EL (cell line): Measurements from ENCODE around the gene STX10.
"Not testable (repeated sequence)": the region's sequence is repeated elsewhere in the genome, so short reads cannot be mapped to it uniquely, and the experiment has no call there.

Source experiments
- DNase-seq: peaks from one replicate; pipeline ENCODE4 v3.0.0-alpha.2; 2016

STX10 gene, protein sequence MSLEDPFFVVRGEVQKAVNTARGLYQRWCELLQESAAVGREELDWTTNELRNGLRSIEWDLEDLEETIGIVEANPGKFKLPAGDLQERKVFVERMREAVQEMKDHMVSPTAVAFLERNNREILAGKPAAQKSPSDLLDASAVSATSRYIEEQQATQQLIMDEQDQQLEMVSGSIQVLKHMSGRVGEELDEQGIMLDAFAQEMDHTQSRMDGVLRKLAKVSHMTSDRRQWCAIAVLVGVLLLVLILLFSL

DNA sequence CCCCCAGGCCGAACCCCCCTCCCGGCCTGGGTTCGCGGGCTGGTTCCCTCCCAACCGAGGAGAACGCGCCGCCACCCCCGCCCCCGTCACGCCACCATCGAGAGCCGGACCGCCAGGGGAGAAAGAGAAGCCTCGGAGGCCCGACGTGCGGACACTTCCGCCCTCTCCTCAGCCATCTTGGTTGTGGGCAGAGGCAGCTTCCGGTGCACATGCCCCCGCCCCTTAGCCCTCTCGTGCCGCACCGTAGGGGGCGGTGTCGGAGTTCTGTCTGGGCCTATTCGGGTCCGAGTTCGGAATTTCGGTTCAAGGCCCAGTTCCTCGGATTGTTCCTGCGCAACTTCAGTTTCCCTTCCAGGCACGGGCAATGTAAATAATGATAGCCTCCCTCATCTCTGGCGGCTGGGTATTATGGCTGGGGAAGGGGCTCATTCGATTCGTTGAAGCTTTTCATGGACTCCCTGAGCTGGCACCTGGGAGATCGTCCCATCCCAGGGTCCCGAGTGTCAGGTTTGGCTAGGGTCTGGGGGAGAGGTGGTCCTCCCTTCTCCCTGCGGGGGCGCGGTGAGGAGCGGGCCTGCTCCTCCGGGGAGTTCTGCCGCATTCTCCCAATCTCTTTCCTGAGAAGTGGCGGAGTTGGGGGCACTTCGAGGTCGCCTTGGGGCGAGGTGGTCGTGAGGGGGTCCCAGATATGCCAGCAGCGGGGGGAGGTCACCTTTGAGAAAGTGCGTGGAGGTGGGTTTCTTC is at the start of gene STX10, which contains the start of gene IER2:
TSS of gene STX10 (minus strand) at position 189 of the 744 bp plus-strand sequence. CDS start 202 bp downstream, outside the sequence.
TSS of gene IER2 (plus strand) at position 225 of the 744 bp plus-strand sequence. CDS start 2,776 bp downstream, outside the sequence.
- DNase-seq, result peak; percentile 96

DNA sequence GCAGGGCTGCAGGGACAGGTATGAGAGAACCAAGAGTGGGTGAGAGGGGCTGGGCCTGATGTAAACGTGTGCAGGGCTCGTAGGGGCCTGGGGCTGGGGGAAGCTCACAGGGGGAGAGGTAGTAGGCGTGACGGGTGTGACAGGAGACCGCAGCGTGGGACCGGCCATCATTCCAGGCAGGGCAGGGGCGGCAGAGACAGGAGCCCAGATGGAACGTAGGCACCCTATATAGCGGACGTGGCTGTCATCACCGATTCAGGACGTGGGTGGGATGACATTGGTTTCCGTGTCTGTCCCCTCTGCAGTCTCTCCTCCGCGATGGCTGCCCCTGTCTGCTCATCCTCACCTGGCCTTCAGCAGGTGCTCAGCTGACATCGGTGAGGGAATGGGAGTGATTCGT is 48.5 kb upstream of the STX10 start:
- DNase-seq, result no peak

DNA sequence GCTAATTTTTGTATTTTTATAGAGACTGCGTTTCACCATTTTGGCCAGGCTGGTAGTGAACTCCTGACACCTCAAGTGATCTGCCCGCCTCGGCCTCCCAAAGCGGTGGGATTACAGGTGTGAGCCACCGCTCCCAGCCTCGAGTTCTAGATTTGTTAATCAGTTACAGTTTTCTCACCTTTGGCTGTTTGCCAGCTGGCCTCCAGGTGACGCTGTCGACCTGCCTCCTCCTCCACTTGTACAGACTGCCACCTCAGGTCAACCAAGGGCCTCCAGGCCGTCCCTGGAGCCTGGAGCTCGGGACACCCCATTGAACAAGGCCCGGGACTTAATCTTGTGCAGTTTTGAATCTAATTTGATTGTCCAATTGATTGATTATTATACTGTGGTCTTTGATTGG is 45.5 kb upstream of the STX10 start:
- no peak for DNase-seq

DNA sequence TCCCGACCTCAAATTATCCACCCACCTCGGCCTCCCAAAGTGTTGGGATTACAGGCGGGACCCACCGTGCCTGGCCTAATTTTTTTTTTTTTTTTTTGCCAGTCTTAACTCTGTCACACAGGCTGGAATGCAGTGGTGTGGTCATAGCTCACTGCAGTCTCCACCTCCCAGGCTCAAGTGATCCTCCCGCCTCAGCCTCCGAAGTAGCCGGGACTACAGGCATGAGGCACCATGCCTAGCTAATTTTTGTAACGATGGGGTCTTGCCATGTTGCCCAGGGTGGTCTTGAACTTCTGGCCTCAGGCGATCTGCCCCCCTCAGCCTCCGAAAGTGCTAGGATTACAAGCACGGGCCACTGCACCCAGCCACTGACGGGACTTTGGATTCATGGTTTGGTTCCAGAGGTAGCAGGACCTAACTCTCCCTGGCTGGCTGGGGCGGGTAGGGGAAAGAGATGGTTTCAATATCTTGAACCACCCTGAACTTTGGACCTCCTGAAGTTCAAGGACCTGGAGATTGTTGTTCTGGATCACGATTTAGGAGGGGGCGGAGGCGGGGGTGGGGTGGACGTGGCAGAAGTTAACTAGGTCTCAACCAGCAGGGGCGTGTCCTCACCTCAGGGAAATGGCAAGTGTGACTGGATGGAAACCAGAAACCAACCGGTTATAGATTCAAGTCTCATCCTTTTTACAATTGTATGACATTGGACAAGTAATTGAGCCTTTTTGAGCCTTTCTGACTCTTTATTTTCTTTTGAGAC is 40.8 kb upstream of the STX10 start:
- no peak for DNase-seq

DNA sequence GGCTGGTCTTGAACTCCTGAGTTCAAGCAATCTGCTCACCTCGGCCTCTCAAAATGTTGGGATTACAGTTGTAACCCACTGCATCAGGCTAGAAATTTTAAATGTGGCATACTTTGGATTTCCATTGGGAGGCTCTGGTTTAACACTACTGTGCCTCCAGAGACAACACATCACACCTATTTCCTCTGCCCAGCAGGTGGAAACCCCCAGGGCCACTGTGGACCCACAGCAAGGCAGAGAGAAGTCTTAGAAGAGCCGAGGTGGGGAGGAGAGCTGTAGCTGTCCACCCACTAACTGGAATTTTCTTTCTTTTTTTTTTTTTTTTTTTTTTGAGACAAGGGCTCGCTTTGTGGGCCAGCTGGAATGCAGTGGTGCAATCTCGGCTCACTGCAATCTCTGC is 39.4 kb upstream of the STX10 start:
- DNase-seq, result no peak

DNA sequence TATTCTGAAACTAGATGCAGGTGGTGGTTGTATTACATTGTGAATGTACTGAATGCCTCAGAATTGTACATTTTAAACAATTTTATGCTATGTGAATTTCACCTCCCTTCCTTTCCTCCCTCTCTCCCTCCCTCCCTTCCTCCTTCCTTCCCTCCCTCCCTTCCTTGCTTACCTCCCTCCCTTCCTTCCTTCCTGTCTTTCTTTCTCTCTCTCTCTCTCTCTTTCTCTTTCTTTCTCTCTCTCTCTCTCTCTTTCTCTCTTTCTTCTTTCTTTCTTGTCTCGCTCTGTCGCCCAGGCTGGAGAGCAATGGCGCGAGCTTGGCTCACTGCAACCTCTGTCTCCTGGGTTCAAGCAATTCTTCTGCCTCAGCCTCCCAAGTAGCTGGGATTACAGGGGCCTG is 37.2 kb upstream of the STX10 start:
- no peak for DNase-seq

DNA sequence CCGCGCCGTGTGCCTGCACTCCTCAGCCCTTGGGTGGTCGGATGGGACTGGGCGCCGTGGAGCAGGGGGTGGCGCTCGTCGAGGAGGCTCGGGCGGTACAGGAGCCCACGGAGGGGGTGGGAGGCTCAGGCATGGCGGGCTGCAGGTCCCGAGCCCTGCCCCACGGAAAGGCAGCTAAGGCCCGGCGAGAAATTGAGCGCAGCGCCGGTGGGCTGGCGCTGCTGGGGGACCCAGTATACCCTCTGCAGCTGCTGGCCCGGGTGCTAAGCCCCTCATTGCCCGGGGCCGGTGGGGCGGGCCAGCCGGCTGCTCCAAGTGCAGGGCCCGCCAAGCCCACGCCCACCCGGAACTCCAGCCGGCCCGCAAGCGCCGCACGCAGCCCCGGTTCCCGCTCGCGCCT is 36.5 kb upstream of the STX10 start:
- not testable (repeated sequence) for DNase-seq

DNA sequence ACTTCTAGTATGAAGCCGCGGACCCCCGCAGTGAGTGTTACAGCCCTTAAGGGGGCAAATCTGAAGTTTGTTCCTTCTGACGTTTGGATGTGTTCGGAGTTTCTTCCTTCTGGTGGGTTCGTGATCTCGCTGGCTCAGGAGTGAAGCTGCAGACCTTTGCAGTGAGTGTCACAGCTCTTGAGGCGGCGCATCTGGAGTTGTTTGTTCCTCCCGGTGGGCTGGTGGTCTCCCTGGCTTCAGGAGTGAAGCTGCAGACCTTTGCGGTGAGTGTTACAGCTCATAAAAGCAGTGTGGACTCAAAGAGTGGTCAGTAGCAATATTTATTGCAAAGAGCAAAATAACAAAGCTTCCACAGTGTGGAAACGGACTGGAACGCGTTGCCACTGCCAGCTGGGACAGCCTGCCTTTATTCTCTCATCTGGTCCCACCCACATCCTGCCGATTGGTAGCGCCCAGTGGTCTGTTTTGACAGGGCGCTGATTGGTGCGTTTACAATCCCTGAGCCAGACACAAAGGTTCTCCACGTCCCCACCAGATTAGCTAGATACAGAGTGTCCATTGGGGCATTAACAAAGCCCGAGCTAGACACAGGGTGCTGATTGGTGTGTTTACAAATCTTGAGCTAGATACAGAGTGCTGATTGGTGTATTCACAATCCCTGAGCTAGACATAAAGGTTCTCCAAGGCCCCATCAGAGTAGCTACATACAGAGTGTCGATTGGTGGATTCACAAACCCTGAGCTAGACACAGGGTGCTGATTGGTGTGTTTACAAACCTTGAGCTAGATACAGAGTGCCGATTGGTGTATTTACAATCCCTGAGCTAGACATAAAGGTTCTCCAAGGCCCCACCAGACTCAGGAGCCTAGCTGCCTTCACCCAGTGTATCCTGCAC is 35.8 kb upstream of the STX10 start:
- DNase-seq, result not testable (repeated sequence)

DNA sequence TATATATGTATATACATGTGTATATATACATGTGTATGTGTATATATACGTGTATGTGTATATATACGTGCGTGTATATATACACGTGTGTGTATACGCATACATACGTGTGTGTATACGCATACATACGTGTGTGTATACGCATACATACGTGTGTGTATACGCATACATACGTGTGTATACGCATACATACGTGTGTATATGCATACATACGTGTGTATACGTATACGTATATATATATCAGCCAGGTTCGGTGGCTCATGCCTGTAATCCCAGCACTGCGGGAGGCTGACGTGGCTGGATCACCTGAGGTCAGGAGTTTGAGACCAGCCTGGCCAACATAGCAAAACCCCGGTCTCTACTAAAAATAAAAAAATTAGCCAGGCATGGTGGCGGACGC is 34.8 kb upstream of the STX10 start:
- not testable (repeated sequence) for DNase-seq

DNA sequence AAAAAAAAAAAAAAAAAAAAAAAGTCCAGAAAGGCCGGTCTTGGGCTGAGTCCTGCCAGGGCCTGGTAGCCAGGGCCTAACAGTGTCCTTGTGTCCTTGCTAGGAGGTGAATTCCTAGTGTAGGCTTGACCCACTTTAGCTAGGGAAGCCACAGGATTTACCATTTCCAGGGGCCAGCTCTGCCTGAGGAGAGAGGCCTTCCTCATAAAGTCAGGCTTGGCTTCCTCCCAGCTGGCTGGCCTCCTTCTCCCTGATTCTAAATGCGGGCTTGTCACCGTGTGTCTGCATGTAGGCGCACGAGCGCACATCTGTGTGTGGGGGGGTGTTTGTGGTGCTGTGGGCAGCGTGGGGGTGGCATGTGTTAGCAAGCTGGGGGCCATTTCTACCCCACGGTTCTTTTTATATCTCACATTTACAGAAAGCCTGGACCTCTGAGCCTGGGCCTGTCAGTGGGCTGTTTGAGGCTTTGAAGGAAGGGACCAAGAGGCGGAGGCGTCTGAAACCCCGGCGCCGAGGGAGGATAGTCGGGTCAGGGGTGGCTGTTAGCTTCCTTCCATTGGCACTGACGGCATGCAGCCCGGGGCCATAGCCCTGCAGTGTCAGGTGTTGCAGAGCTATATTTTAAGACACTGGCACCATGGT is 31.7 kb upstream of the STX10 start:
- DNase-seq, result peak; percentile 50

DNA sequence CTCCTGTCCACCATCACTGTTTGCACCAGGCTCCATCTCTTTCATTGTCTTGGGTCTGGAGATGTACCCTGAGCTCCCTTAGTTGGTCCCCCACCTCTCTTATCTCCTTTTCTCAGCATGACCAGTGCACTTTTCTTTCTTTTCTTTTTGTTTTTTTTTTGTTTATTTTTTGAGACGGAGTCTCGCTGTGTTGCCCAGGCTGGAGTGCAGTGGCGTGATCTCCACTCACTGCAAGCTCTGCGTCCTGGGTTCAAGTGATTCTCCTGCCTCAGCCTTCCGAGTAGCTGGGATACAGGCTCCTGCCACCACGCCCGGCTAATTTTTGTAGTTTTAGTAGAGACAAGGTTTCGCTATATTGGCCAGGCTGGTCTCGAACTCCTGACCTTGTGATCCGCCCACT is 28.1 kb upstream of the STX10 start:
- not testable (repeated sequence) for DNase-seq

DNA sequence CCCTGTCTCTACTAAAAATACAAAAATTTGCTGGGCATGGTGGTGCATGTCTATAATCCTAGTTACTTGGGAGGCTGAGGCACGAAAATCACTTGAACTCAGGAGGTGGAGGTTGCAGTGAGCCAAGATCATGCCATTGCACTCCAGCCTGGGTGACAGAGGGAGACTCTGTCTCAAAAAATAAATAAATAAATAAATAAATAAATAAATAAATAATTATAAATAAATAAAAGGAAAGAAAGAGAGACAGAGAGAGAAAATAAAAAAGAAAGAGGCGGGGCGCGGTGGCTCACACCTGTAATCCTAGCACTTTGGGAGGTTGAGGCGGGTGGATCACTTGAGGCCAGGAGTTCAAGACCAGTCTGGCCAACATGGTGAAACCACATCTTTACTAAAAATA is 27.4 kb upstream of the STX10 start:
- not testable (repeated sequence) for DNase-seq

DNA sequence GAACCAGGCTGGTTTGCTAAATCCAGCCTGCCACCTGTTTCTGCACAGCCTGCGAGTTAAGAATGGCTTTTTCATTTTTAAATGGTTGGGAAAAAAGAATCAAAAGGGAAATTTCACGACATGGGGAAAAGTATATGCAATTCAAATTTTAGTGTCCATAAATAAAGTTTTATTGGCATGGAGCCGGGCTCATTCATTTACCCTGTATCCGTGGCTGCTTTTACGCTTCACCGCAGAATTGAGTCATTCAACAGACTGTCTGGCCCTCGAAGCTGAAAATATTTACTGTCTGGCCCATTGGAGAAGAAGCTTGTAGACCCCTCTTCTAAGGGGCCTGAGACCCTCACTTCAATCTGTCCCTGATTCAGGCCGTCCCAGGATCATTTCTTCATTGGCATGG is 26.2 kb upstream of the STX10 start:
- DNase-seq, result no peak

DNA sequence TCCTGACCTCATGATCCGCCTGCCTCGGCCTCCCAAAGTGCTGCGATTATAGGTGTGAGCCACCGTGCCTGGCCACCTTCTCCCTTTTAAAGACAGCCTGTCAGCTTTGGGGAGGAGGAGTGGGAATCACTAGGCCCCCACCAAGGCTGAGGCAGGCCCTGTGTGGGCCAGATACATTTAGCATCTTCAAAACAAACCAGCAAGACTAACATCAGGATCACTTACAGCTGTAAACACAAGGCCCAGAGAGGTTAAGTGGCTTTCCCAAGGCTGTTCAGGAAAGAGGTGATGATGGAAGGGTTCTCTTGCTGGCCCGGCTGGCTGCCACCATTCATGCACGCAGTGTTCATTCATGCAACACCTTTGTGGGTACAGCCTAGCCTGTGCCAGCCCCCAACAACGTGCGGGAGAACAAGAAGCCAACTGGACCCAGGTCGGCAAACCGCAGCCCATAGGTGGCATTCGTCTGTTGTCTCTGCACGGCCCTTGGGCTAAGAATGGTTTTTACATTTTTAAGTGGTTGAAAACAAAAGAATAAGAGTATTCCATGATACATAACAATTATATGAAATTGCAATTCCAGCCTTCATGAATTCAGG is 23.1 kb upstream of the STX10 start:
- DNase-seq, result no peak

DNA sequence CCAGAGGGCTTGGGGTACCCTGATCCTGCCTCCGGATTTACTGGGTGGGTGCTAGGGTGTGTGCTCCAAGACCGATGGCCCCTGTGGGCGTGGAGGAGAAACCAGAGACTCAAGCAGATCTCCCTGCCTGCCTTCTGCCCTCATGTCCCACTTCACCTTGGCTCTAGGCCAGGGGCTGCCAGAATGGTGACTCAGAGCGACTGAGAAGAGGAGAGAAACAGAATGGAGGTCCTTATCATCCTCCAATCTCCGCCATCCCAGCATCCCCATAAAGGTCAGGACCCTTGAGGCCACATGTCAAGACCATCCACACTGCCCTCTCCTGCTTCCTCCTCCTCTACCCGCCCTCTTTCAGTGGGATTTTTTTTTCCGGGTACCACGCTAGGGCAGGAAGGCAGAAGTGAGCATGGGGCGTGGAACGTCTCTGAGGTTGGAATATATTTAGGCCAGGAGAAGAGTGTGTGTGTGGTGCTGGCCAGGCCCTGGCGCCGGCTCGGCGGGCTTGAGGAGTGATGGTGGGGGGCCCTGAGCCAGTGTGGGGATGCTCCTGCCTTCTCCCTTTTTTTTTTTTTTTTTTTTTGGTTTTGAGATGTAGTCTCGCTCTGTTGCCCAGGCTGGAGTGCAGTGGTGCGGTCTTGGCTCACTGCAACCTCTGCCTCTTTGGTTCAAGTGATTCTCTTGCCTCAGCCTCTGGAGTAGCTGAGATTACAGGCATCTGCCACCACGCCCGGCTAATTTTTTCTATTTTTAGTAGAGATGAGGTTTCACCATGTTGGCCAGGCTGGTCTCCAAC is 22.4 kb upstream of the STX10 start:
- peak; percentile 94 for DNase-seq

DNA sequence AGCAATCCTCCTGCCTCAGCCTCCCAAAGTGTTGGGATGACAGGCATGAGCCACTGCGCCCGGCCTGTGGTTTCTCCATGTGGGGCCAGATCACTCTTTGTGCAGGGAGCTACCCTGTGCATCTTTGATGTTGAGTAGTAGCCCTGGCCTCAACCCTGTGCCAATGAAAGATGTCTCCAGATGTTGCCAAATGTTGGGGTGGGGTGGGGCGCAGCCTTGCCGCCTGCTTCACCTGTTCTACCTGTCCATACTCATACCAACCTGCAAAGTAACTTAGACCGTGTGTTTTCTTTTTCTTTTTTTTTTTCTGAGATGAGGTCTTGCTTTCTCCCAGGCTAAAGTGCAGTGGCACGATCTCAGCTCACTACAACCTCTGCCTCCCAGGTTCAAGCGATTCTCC is 21.0 kb upstream of the STX10 start:
- DNase-seq, result no peak

DNA sequence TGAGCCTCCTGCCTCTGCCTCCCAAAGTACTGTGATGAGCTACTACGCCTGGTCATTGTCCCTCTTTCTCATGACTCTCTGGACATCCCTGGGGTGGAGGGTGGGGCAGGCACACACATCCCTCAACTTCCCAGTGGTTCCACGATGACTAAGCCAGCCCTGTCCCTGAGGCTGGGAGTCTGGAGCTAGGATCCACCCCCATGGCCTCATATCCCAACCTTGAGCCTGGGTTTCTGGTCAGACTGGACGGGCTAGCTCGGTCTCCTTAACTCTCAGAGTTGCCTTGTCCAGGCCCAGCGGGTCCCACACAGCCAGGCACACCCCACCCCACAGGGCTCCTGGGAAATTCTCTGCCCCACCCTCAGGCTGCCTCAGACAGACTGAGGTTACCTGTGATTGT is 19.6 kb upstream of the STX10 start:
- peak; percentile 84 for DNase-seq

DNA sequence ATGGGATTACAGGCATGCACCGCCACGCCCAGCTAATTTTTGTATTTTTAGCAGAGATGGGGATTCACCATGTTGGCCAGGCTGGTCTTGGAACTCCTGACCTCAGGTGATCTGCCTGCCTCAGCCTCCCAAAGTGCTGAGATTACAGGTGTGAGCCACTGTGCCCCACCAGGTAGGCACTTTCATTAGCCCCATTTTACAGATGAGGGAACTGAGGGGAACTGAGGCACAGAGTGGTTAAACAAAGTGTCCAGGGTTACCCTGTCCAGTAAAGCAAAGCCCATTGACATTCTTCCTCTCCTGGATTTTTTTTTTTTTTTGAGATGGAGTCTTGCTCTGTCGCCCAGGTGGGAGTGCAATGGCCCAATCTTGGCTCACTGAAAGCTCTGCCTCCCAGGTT is 16.0 kb upstream of the STX10 start:
- not testable (repeated sequence) for DNase-seq

DNA sequence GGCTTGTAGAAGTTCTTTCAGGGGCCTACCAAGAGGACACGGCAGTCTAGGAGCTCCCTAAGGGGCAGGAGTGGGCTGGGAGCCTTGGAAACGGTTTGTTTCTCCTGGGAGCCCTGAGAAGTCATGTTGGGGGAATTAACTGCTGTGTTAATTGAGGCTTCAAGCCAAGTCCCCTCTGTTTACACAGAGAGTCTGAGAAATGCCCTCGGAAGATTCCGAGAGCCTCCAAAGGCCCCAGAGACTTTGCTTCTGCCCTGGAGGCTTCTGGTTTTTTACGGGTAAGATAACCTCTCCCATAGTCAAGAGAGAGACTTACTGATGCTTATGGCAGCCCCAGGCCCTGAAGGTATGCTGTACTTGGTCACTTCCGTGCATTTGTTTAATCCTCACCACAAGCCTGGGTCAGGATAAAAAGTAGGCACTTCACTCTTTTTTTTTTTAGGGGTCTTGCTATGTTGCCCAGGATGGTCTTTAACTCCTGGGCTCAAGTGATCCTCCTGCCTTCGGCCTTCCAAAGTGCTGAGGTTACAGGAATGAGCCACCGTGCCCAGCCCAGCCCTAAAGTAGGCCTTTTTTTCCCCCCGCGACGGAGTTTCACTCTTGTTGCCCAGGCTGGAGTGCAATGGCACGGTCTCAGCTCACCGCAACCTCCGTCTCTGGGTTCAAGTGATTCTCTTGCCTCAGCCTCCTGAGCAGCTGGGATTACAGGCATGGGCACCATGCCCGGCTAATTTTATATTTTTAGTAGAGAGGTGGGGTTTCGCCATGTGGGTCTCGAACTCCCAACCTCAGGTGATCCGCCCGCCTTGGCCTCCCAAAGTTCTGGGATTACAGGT is 15.2 kb upstream of the STX10 start:
- no peak for DNase-seq
